Measurements from ENCODE around the gene CYTH2.

Gene CYTH2

GRCh38 chr19:48458016-48458415, 11.2 kb upstream of the CYTH2 start:
- ChIA-PET CTCF (interaction anchor here (0.5 kb wide), 1 partner anchor 62 kb away, joined by 5 read pairs; no protein-coding TSS in a partner anchor), POLR2A (interaction anchor here (1.1 kb wide), 1 partner anchor 22 kb away, joined by 5 read pairs; no protein-coding TSS in a partner anchor)
- Histone ChIP-seq H3K36me3 (ENCODE audit: control insufficient read depth in 2 of 2, insufficient read depth in 1 of 2, low read length in 2 of 2) (peaks cover 47 to 61% of the 10 kb centered on the region in 2 experiments), H3K4me3 (ENCODE audit: low read depth, low read length) (no peak overlapping the region), H3K9me3 (ENCODE audit: control insufficient read depth, insufficient read depth, low read depth, low read length) (no peaks in the 10 kb centered on the region), H3K27ac (ENCODE audit: extremely low read depth, low read depth, low read length) (no peak overlapping the region), H3K4me1 (ENCODE audit: control insufficient read depth, insufficient read depth, low read length) (no peaks in the 10 kb centered on the region)
- TF ChIP-seq ZNF341 (tag by site-specific recombination; IDR thresholded peaks at IDR 0.05; ENCODE audit: low read depth) (no peak), ZNF280D (tag by site-specific recombination; IDR thresholded peaks at IDR 0.05) (no peak), MEIS1 (CRISPR knock-in tag; IDR thresholded peaks at IDR 0.05; ENCODE audit: borderline replicate concordance) (no peak), ZNF837 (tag by site-specific recombination; IDR thresholded peaks at IDR 0.05) (no peak), ZNF529 (tag by site-specific recombination; IDR thresholded peaks at IDR 0.05; ENCODE audit: insufficient replicate concordance) (no peak)

GRCh38 chr19:48461651-48461981, 7.6 kb upstream of the CYTH2 start:
- Histone ChIP-seq H3K4me3 (ENCODE audit: low read depth, low read length) (no peak overlapping the region), H3K9me3 (ENCODE audit: control insufficient read depth, insufficient read depth, low read depth, low read length) (no peaks in the 10 kb centered on the region), H3K36me3 (ENCODE audit: control insufficient read depth in 2 of 2, insufficient read depth in 1 of 2, low read length in 2 of 2) (peaks cover 27% of the 10 kb centered on the region in 2 experiments), H3K27ac (ENCODE audit: extremely low read depth, low read depth, low read length) (no peak overlapping the region), H3K4me1 (ENCODE audit: control insufficient read depth, insufficient read depth, low read length) (no peaks in the 10 kb centered on the region)
- ChIA-PET CTCF (interaction anchor here (0.6 kb wide), 2 partner anchors 11 to 195 kb away, joined by 3 read pairs; no protein-coding TSS in a partner anchor), POLR2A (interaction anchor here (0.6 to 1.3 kb wide), 5 partner anchors 9 to 99 kb away, joined by 3 to 4 read pairs (median 3); no protein-coding TSS in a partner anchor)
- no peak for TF ChIP-seq ZFP37 (tag by site-specific recombination; IDR thresholded peaks at IDR 0.05)
- no peak for TF ChIP-seq ZNF354C (tag by site-specific recombination; IDR thresholded peaks at IDR 0.05; ENCODE audit: borderline replicate concordance, low read depth)
- no peak for TF ChIP-seq ZNF610 (tag by site-specific recombination; IDR thresholded peaks at IDR 0.05; ENCODE audit: borderline replicate concordance)
- TF ChIP-seq ZNF701 (tag by site-specific recombination; IDR thresholded peaks at IDR 0.05), result no peak

- Histone ChIP-seq H3K36me3 (ENCODE audit: control insufficient read depth in 2 of 2, insufficient read depth in 1 of 2, low read length in 2 of 2) (peaks cover 22 to 23% of the 10 kb centered on the region in 2 experiments), H3K27ac (ENCODE audit: extremely low read depth, low read depth, low read length) (no peak overlapping the region), H3K9me3 (ENCODE audit: control insufficient read depth, insufficient read depth, low read depth, low read length) (no peaks in the 10 kb centered on the region), H3K4me1 (ENCODE audit: control insufficient read depth, insufficient read depth, low read length) (no peaks in the 10 kb centered on the region), H3K4me3 (ENCODE audit: low read depth, low read length) (no peak overlapping the region)
- TF ChIP-seq ZNF76 (tag by site-specific recombination; IDR thresholded peaks at IDR 0.05; ENCODE audit: borderline replicate concordance, low read depth) (peak; percentile 68), ZNF2 (tag by site-specific recombination; IDR thresholded peaks at IDR 0.05) (no peak)
- CTCF ChIA-PET, result interaction anchor here (0.6 to 1.3 kb wide), 2 partner anchors 28 to 195 kb away, joined by 3 read pairs; no protein-coding TSS in a partner anchor
- POLR2A ChIA-PET, result interaction anchor here (0.6 to 1.4 kb wide), 4 partner anchors 11 to 157 kb away, joined by 3 to 4 read pairs (median 3); partner anchors contain the start of gene RPL18
Observed at GRCh38 chr19:48461982-48462655, 7.0 kb upstream of the CYTH2 start.

GRCh38 chr19:48465215-48465614, 4.0 kb upstream of the CYTH2 start:
- ChIA-PET POLR2A (interaction anchor here (0.6 to 1.0 kb wide), 2 partner anchors 14 to 131 kb away, joined by 4 to 7 read pairs; no protein-coding TSS in a partner anchor), CTCF (no interaction called here)
- Histone ChIP-seq H3K4me3 (ENCODE audit: low read depth, low read length) (no peak overlapping the region), H3K9me3 (ENCODE audit: control insufficient read depth, insufficient read depth, low read depth, low read length) (no peaks in the 10 kb centered on the region), H3K36me3 (ENCODE audit: control insufficient read depth in 2 of 2, insufficient read depth in 1 of 2, low read length in 2 of 2) (peaks cover 7 to 14% of the 10 kb centered on the region in 2 experiments), H3K4me1 (ENCODE audit: control insufficient read depth, insufficient read depth, low read length) (peaks cover 10% of the 10 kb centered on the region), H3K27ac (ENCODE audit: extremely low read depth, low read depth, low read length) (no peak overlapping the region)
- TF ChIP-seq KLF17 (tag by site-specific recombination; IDR thresholded peaks at IDR 0.05), result no peak
- TF ChIP-seq ZNF777 (tag by site-specific recombination; IDR thresholded peaks at IDR 0.05; ENCODE audit: borderline replicate concordance), result no peak
- TF ChIP-seq ZBTB21 (tag by site-specific recombination; IDR thresholded peaks at IDR 0.05), result no peak
- no peak for TF ChIP-seq ZNF341 (tag by site-specific recombination; IDR thresholded peaks at IDR 0.05; ENCODE audit: low read depth)
- no peak for TF ChIP-seq ZNF292 (tag by site-specific recombination; IDR thresholded peaks at IDR 0.05; ENCODE audit: borderline replicate concordance, low read depth)
- TF ChIP-seq BCL6B (tag by site-specific recombination; IDR thresholded peaks at IDR 0.05), result no peak
- no peak for TF ChIP-seq HOXA7 (CRISPR knock-in tag; IDR thresholded peaks at IDR 0.05; ENCODE audit: borderline replicate concordance)
- no peak for TF ChIP-seq ZNF596 (tag by site-specific recombination; IDR thresholded peaks at IDR 0.05)
- TF ChIP-seq ZNF394 (tag by site-specific recombination; IDR thresholded peaks at IDR 0.05; ENCODE audit: borderline replicate concordance), result no peak
- TF ChIP-seq ZNF639 (tag by site-specific recombination; IDR thresholded peaks at IDR 0.05), result no peak

Measured in HEK293 (cell line).